GM23248 (cell line): Measurements from ENCODE around the gene ZNF165.

Experiments used
- EZH2 ChIP-seq: fragments of 200-600 bp; sonication (generic); IDR thresholded peaks from 2 replicates; pipeline ENCODE4 v1.6.1; 2018; ENCODE audit warnings: antibody characterized with exemption, mild to moderate bottlenecking; ENCODE audit not compliant: insufficient read depth, poor library complexity, severe bottlenecking
- EZH2phosphoT487 ChIP-seq: fragments of 200-600 bp; sonication (generic); IDR thresholded peaks from 2 replicates; pipeline ENCODE4 v1.6.1; 2018; ENCODE audit warnings: antibody characterized with exemption, moderate library complexity, mild to moderate bottlenecking, low read depth; ENCODE audit not compliant: insufficient read depth

DNA sequence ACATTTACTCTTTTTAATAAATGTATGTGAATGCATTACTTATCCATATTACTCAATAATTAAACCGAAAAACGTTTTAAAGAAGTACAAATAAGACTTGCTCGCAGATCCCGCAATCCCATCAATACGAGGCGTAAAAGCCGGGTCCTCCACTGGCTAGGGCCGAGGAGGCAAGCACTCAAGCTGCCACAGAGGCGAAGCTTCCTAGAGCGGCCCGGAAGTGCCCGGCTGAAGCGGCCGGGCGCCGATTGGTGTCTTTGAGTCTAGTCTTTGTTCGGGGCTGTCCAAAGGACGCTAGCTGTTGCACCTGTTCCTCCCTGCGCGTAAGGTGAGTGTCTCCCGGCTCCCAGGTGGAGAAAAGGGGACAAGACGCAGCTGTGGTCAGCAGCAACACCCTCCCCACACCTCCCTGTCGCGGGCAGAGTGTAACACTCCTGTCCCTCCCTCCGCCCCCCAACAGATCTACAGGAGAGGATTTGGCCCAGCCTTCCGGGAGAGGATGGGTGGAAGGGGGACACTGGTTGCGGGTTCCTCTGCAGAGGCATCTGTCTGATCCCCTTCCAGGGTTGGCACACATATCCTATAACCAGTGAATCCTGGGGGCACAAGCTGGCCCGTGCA is 44.1 kb downstream of the ZNF165 start, which contains the start of gene ZSCAN16:
- TF ChIP-seq EZH2 (no peak), EZH2phosphoT487 (no peak)
